ENCODE results near the gene TBC1D3L.
"Not testable (repeated sequence)": the region's sequence is repeated elsewhere in the genome, so short reads cannot be mapped to it uniquely, and the experiment has no call there.

Gene TBC1D3L

DNA sequence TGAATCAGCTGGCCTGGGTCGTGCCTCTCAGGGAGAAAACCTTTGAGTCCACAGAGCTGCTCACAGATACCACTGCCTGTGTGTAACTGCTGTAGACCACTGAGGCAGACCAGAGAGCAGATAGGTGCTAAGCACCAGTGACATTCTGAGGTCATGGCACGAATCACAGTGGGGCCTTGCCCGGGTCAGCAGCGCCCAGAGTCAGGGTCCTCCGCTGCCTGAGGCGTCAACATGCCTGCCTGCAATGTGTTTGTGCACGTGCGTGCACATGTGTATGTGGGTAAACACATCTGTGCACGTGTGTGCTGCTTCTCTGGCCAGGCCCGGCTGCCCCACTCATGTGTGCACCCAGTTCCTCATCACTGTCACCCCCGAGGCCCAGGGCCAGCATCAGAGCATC, at the start of gene TBC1D3L:
Gene TBC1D3L (minus strand): TSS at position 101 of the 400 bp plus-strand sequence. CDS start 1,540 bp downstream, outside the sequence.
- not testable (repeated sequence) for DNase-seq (ENCODE audit: low read depth); H3K27me3 ChIP-seq (replicated peaks; ENCODE audit: control insufficient read depth, insufficient read depth, low read length); H3K36me3 ChIP-seq (ENCODE audit: control insufficient read depth, insufficient read depth, low read length, severe bottlenecking); H3K9me3 ChIP-seq (ENCODE audit: control insufficient read depth, low read length); H3K9ac ChIP-seq (ENCODE audit: low read length); H3K4me3 ChIP-seq (ENCODE audit: low read length); H3K4me1 ChIP-seq (ENCODE audit: control insufficient read depth, insufficient read depth, low read length)

DNA sequence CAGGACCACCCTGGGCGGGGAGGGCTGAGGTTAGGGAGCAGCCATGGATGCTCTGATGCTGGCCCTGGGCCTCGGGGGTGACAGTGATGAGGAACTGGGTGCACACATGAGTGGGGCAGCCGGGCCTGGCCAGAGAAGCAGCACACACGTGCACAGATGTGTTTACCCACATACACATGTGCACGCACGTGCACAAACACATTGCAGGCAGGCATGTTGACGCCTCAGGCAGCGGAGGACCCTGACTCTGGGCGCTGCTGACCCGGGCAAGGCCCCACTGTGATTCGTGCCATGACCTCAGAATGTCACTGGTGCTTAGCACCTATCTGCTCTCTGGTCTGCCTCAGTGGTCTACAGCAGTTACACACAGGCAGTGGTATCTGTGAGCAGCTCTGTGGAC, 14.8 kb upstream of the TBC1D3L start, which contains the start of gene TBC1D3D:
Gene TBC1D3D (plus strand): TSS at position 301 of the 400 bp plus-strand sequence. CDS start 1,585 bp downstream, outside the sequence.
- H3K4me1 ChIP-seq (ENCODE audit: control insufficient read depth, insufficient read depth, low read length); H3K36me3 ChIP-seq (ENCODE audit: control insufficient read depth, insufficient read depth, low read length, severe bottlenecking); H3K4me3 ChIP-seq (ENCODE audit: low read length); H3K9me3 ChIP-seq (ENCODE audit: control insufficient read depth, low read length); DNase-seq (ENCODE audit: low read depth); H3K27me3 ChIP-seq (replicated peaks; ENCODE audit: control insufficient read depth, insufficient read depth, low read length); H3K9ac ChIP-seq (ENCODE audit: low read length): not testable (repeated sequence)
